CD14-positive monocyte (primary cell): ENCODE data around the gene MPL. TPM values are rescaled to one million over a fixed set of nuclear protein-coding genes. Genes with fewer than 3 reads are reported as not detected.

Experiments
- DNase-seq, 3 donors: peaks; one replicate each; pipeline ENCODE4 v3.0.0-alpha.2; 2011 to 2022
- H2AFZ ChIP-seq: 2 replicates; pipeline ENCODE4 v1.6.0; 2012; ENCODE audit warnings: mild to moderate bottlenecking, low read depth, low read length, inconsistent platforms; ENCODE audit not compliant: insufficient read depth, poor library complexity, severe bottlenecking
- H3K27ac ChIP-seq, 2 donors: 1 replicate in 1 of 2; 2 replicates in 1 of 2; pipeline ENCODE4 v1.5.1; 2012 to 2013; ENCODE audit warnings: low read length in 2 of 2, control low read depth in 1 of 2, inconsistent platforms in 1 of 2, low read depth in 1 of 2, mild to moderate bottlenecking in 1 of 2
- H3K27me3 ChIP-seq, 2 donors: one replicate each; pipeline versions ENCODE4 v1.6.0 to v1.6.1; 2011 to 2013; ENCODE audit warnings: low read length in 2 of 2; ENCODE audit not compliant: control insufficient read depth in 2 of 2, insufficient read depth in 2 of 2
- H3K36me3 ChIP-seq, 2 donors: replicated peaks in 1 of 2; 1 replicate in 1 of 2; 2 replicates in 1 of 2; pipeline versions ENCODE4 v1.5.1 to v1.6.1; 2012 to 2013; ENCODE audit warnings: low read length in 2 of 2, control low read depth in 1 of 2, inconsistent platforms in 1 of 2, mild to moderate bottlenecking in 1 of 2; ENCODE audit not compliant: insufficient read depth in 2 of 2, control insufficient read depth in 1 of 2
- H3K4me1 ChIP-seq, 2 donors: 1 replicate in 1 of 2; 2 replicates in 1 of 2; pipeline versions ENCODE4 v1.5.1 to v1.6.1; 2012 to 2013; ENCODE audit warnings: low read length in 2 of 2, control low read depth in 1 of 2, inconsistent platforms in 1 of 2, mild to moderate bottlenecking in 1 of 2, moderate library complexity in 1 of 2; ENCODE audit not compliant: insufficient read depth in 2 of 2, control insufficient read depth in 1 of 2
- H3K4me2 ChIP-seq: replicated peaks from 2 replicates; pipeline ENCODE3; 2012; ENCODE audit warnings: low read length, moderate library complexity, mild to moderate bottlenecking; ENCODE audit not compliant: poor library complexity, severe bottlenecking; ENCODE audit errors: extremely low read depth
- H3K4me3 ChIP-seq, 3 experiments: fragments of 200-600 bp in 1 of 3; sonication (generic) in 1 of 3; replicated peaks in 1 of 3; 1 replicate in 2 of 3; 2 replicates in 1 of 3; pipeline ENCODE4 v1.5.1; 2011 to 2013; ENCODE audit warnings: low read length in 3 of 3, mild to moderate bottlenecking in 3 of 3, control low read depth in 2 of 3, low read depth in 2 of 3, inconsistent platforms in 1 of 3, moderate library complexity in 1 of 3
- H3K79me2 ChIP-seq: 2 replicates; pipeline ENCODE4 v1.6.0; 2012; ENCODE audit warnings: mild to moderate bottlenecking, control low read depth, inconsistent platforms, low read length, moderate library complexity; ENCODE audit not compliant: insufficient read depth
- H3K9ac ChIP-seq: 2 replicates; pipeline ENCODE4 v1.6.0; 2017; ENCODE audit warnings: low read length, mild to moderate bottlenecking; ENCODE audit not compliant: insufficient read depth, poor library complexity, severe bottlenecking
- H3K9me3 ChIP-seq, 2 donors: replicated peaks in 1 of 2; 1 replicate in 1 of 2; 2 replicates in 1 of 2; pipeline versions ENCODE4 v1.5.1 to v1.6.1; 2012 to 2013; ENCODE audit warnings: low read length in 2 of 2, control low read depth in 1 of 2; ENCODE audit not compliant: control insufficient read depth in 1 of 2, insufficient read depth in 1 of 2
- H4K20me1 ChIP-seq: 2 replicates; pipeline ENCODE4 v1.6.0; 2012; ENCODE audit warnings: mild to moderate bottlenecking, low read length, control low read depth, moderate library complexity; ENCODE audit not compliant: insufficient read depth
- H3K27ac Mint-ChIP-seq, 7 donors: one replicate each; pipeline ENCODE4 v1.8.0; 2020; ENCODE audit warnings: mild to moderate bottlenecking in 7 of 7, mixed read lengths in 7 of 7, moderate library complexity in 6 of 7, inconsistent platforms in 2 of 7
- H3K27me3 Mint-ChIP-seq, 3 donors: one replicate each; pipeline ENCODE4 v1.8.0; 2021 to 2022; ENCODE audit warnings: low read depth in 3 of 3, mild to moderate bottlenecking in 3 of 3, mixed read lengths in 3 of 3, moderate library complexity in 3 of 3, inconsistent platforms in 1 of 3
- H3K36me3 Mint-ChIP-seq, 2 donors: one replicate each; pipeline ENCODE4 v1.8.0; 2020; ENCODE audit warnings: mixed read lengths in 2 of 2, inconsistent platforms in 1 of 2, mild to moderate bottlenecking in 1 of 2
- H3K4me1 Mint-ChIP-seq: one replicate; pipeline ENCODE4 v1.8.0; 2020; ENCODE audit warnings: mild to moderate bottlenecking, mixed read lengths
- H3K4me3 Mint-ChIP-seq, 2 donors: one replicate each; pipeline ENCODE4 v1.8.0; 2020; ENCODE audit warnings: mild to moderate bottlenecking in 2 of 2, mixed read lengths in 2 of 2, moderate library complexity in 1 of 2
- H3K9me3 Mint-ChIP-seq, 7 donors: one replicate each; pipeline ENCODE4 v1.8.0; 2020 to 2022; ENCODE audit warnings: mixed read lengths in 7 of 7, mild to moderate bottlenecking in 6 of 7, moderate library complexity in 6 of 7, inconsistent platforms in 2 of 7
- CTCF ChIP-seq: fragments of 200-600 bp; IDR thresholded peaks from one replicate; pipeline ENCODE4 v1.8.0; 2022; ENCODE audit warnings: antibody characterized with exemption, mild to moderate bottlenecking
- WGBS: methylation state at CpG from one replicate; pipeline ENCODE4 v1.1.5; 2013; ENCODE audit warnings: missing lambda C conversion rate; ENCODE audit not compliant: insufficient coverage; 5-methylcytosine and 5-hydroxymethylcytosine counted together
- intact Hi-C, 2 donors: fragments of 100-400 bp; cut with micrococcal nuclease; formaldehyde crosslinking; loops; one replicate each; pipeline versions ENCODE4 v1.15.0 to v1.15.1; 2023
- polyA plus RNA-seq, 3 donors: library from polyadenylated mRNA; depleted of rRNA in 1 of 3; unstranded in 2 of 3; stranded (reverse) in 1 of 3; fragments of 300-500 nt in 2 of 3; fragments of >200 nt in 1 of 3; fragmentation: Illumina TruSeq in 2 of 3; gene quantifications; 1 replicate in 2 of 3; 2 replicates in 1 of 3; pipeline ENCODE4 v1.2.3, GENCODE V29; 2012 to 2021

MPL gene
- polyA plus RNA-seq, 3 donors, result not detected

- intact Hi-C loops, result no loop called here
- DNase-seq, result no peak
- Histone ChIP-seq H3K4me1 (peaks cover 33 to 50% of the 10 kb centered on the region in 2 donors), H3K36me3 (peaks cover 0 to 5% of the 10 kb centered on the region in 2 donors), H3K27ac (no peak overlapping the region), H2AFZ (no peak overlapping the region), H3K79me2 (peaks cover 32% of the 10 kb centered on the region), H3K4me2 (no peak overlapping the region), H4K20me1 (peaks cover 27% of the 10 kb centered on the region), H3K9ac (no peak overlapping the region), H3K9me3 (no peaks in the 10 kb centered on the region), H3K27me3 (no peaks in the 10 kb centered on the region), H3K4me3 (no peak overlapping the region)
- WGBS, result 100% methylated on average over 2 of the region's 4 CpGs
- H3K4me1 Mint-ChIP-seq, result peaks cover 34% of the 10 kb centered on the region
- TF ChIP-seq CTCF, result no peak
- H3K27ac Mint-ChIP-seq, result peak overlapping the region in 3 of 7 donors; percentile 25 to 33 (median 32)
- H3K27me3 Mint-ChIP-seq, result no peaks in the 10 kb centered on the region
- no peaks in the 10 kb centered on the region for H3K9me3 Mint-ChIP-seq
- no peak overlapping the region for H3K4me3 Mint-ChIP-seq
- peaks cover 6 to 13% of the 10 kb centered on the region in 2 donors for H3K36me3 Mint-ChIP-seq
These were observed 32.9 kb downstream of the MPL start for GRCh38 chr1:43370564-43370963.

- H3K4me2 ChIP-seq, result no peak overlapping the region
- H3K9ac ChIP-seq, result no peak overlapping the region
- Mint-ChIP-seq H3K36me3 (peaks cover 7 to 8% of the 10 kb centered on the region in 2 donors), H3K4me3 (no peak overlapping the region), H3K9me3 (no peaks in the 10 kb centered on the region), H3K4me1 (peaks cover 19% of the 10 kb centered on the region), H3K27me3 (no peaks in the 10 kb centered on the region), H3K27ac (peak overlapping the region in 1 of 7 donors; percentile 60)
- peaks cover 18 to 34% of the 10 kb centered on the region in 2 donors for H3K4me1 ChIP-seq
- peaks cover 16% of the 10 kb centered on the region for H3K79me2 ChIP-seq
- H3K9me3 ChIP-seq, result no peaks in the 10 kb centered on the region
- peaks cover 0 to 4% of the 10 kb centered on the region in 2 donors for H3K36me3 ChIP-seq
- 100% methylated on average over 4 of the region's 5 CpGs for WGBS
- TF ChIP-seq CTCF, result no peak
- DNase-seq, result no peak
- no peak overlapping the region for H2AFZ ChIP-seq
- peaks cover 14% of the 10 kb centered on the region for H4K20me1 ChIP-seq
- no peaks in the 10 kb centered on the region for H3K27me3 ChIP-seq
- intact Hi-C loops, result no loop called here
- no peak overlapping the region for H3K27ac ChIP-seq
- no peak overlapping the region for H3K4me3 ChIP-seq
These were observed 34.6 kb downstream of the MPL start for GRCh38 chr1:43372172-43372571.
